Smooth muscle cell (in vitro differentiated cells): ENCODE measurements around the gene CYP39A1. TPM values are rescaled to one million over a fixed set of nuclear protein-coding genes. Genes with fewer than 3 reads are reported as not detected.
A peak's percentile ranks its signal among the peaks of the same experiment; 100 is the strongest.

ENCODE experiments used
- DNase-seq: peaks from one replicate; lab custom pipeline; 2025; ENCODE audit not compliant: unreplicated experiment; lab: John Stamatoyannopoulos, UW
- H2AFZ ChIP-seq: fragments of 200-600 bp; sonication (generic); 2 replicates; pipeline ENCODE4 v1.6.0; 2016; ENCODE audit warnings: antibody characterized with exemption, low read depth, mild to moderate bottlenecking
- H3F3A ChIP-seq: fragments of 200-600 bp; sonication (generic); 2 replicates; pipeline ENCODE4 v1.6.0; 2017; ENCODE audit warnings: antibody characterized with exemption, low read depth
- H3K27ac ChIP-seq: fragments of 200-600 bp; sonication (generic); 2 replicates; pipeline ENCODE4 v1.5.1; 2016; ENCODE audit warnings: low read depth, mild to moderate bottlenecking
- H3K27me3 ChIP-seq: fragments of 200-600 bp; sonication (generic); 2 replicates; pipeline ENCODE4 v1.6.1; 2016; ENCODE audit warnings: low read depth, mild to moderate bottlenecking
- H3K36me3 ChIP-seq: fragments of 200-600 bp; sonication (generic); 2 replicates; pipeline ENCODE4 v1.5.1; 2016; ENCODE audit warnings: low read depth
- H3K4me1 ChIP-seq: fragments of 200-600 bp; sonication (generic); 2 replicates; pipeline ENCODE4 v1.5.1; 2016; ENCODE audit warnings: low read depth
- H3K4me2 ChIP-seq: fragments of 200-600 bp; sonication (generic); 2 replicates; pipeline ENCODE4 v1.6.0; 2016; ENCODE audit warnings: mild to moderate bottlenecking
- H3K4me3 ChIP-seq: fragments of 200-600 bp; sonication (generic); 2 replicates; pipeline ENCODE4 v1.5.1; 2016; ENCODE audit warnings: mild to moderate bottlenecking
- H3K79me2 ChIP-seq: fragments of 200-600 bp; sonication (generic); 2 replicates; pipeline ENCODE4 v1.6.0; 2016; ENCODE audit warnings: low read depth, mild to moderate bottlenecking
- H3K9ac ChIP-seq: fragments of 200-600 bp; sonication (generic); 2 replicates; pipeline ENCODE4 v1.6.0; 2016; ENCODE audit warnings: low read depth
- H3K9me3 ChIP-seq: fragments of 200-600 bp; sonication (generic); replicated peaks from 2 replicates; pipeline ENCODE4 v1.5.1; 2016; ENCODE audit warnings: low read depth
- H4K20me1 ChIP-seq: fragments of 200-600 bp; sonication (generic); 2 replicates; pipeline ENCODE4 v1.6.0; 2016; ENCODE audit warnings: low read depth
- CTCF ChIP-seq: fragments of 200-600 bp; sonication (generic); IDR thresholded peaks from 2 replicates; pipeline ENCODE4 v1.5.1; 2017; ENCODE audit warnings: borderline replicate concordance, mild to moderate bottlenecking, antibody characterized with exemption; ENCODE audit not compliant: insufficient read depth, poor library complexity, severe bottlenecking
- WGBS: methylation state at CpG from one replicate; pipeline ENCODE4 v1.1.7; 2016; ENCODE audit warnings: low lambda C conversion rate; 5-methylcytosine and 5-hydroxymethylcytosine counted together
- polyA plus RNA-seq: library from polyadenylated mRNA; unstranded; fragments of >200 nt; fragmentation: Nextera tagmentation; extraction: Ambion mirVana; gene quantifications from 2 replicates; pipeline ENCODE4 v1.2.1, GENCODE V29; 2016
- total RNA-seq: library from RNA; depleted of rRNA; stranded (reverse); fragments of >200 nt; gene quantifications from 2 replicates; pipeline ENCODE4 v1.2.3, GENCODE V29; 2014

Gene CYP39A1
- total and polyA plus RNA-seq, 2 experiments from 2014 or later = 0.40 to 0.63 TPM

- Histone ChIP-seq H3K9me3 (no peaks in the 10 kb centered on the region), H3F3A (no peaks in the 10 kb centered on the region), H3K4me2 (no peak overlapping the region), H3K9ac (no peak overlapping the region), H3K36me3 (no peaks in the 10 kb centered on the region), H3K4me3 (no peak overlapping the region), H2AFZ (no peak overlapping the region), H3K79me2 (no peaks in the 10 kb centered on the region), H3K4me1 (no peaks in the 10 kb centered on the region), H3K27ac (no peak overlapping the region), H4K20me1 (no peaks in the 10 kb centered on the region), H3K27me3 (no peaks in the 10 kb centered on the region)
- no peak for DNase-seq
- TF ChIP-seq CTCF = no peak
- 73% methylated on average over 6 of the region's 6 CpGs for WGBS
These were observed 113.7 kb downstream of the CYP39A1 start for GRCh38 chr6:46538800-46539480.

- Histone ChIP-seq H3K79me2 (no peaks in the 10 kb centered on the region), H3K27me3 (no peaks in the 10 kb centered on the region), H3K4me3 (no peak overlapping the region), H2AFZ (no peak overlapping the region), H3K9me3 (no peaks in the 10 kb centered on the region), H3F3A (no peaks in the 10 kb centered on the region), H3K4me2 (no peak overlapping the region), H3K27ac (no peak overlapping the region), H3K36me3 (no peaks in the 10 kb centered on the region), H3K9ac (no peak overlapping the region), H4K20me1 (no peaks in the 10 kb centered on the region), H3K4me1 (no peaks in the 10 kb centered on the region)
- TF ChIP-seq CTCF = no peak
- DNase-seq = no peak
- WGBS = 69% methylated on average over 3 of the region's 3 CpGs
These were observed 121.7 kb downstream of the CYP39A1 start for GRCh38 chr6:46530896-46531295.

GRCh38 chr6:46528961-46529750 lies 123.5 kb downstream of the CYP39A1 start:
- no peaks in the 10 kb centered on the region for H3K36me3 ChIP-seq
- no peak overlapping the region for H3K27ac ChIP-seq
- H3K4me1 ChIP-seq = no peaks in the 10 kb centered on the region
- H3K27me3 ChIP-seq = no peaks in the 10 kb centered on the region
- 76% methylated on average over 3 of the region's 3 CpGs for WGBS
- H3K9ac ChIP-seq = no peak overlapping the region
- no peak for DNase-seq
- no peaks in the 10 kb centered on the region for H3F3A ChIP-seq
- H3K79me2 ChIP-seq = no peaks in the 10 kb centered on the region
- no peaks in the 10 kb centered on the region for H4K20me1 ChIP-seq
- H3K4me2 ChIP-seq = peak overlapping the region; percentile 14
- H3K9me3 ChIP-seq = no peaks in the 10 kb centered on the region
- H2AFZ ChIP-seq = no peak overlapping the region
- no peak overlapping the region for H3K4me3 ChIP-seq
- no peak for TF ChIP-seq CTCF
